ENCODE results near the gene SMPDL3A.

Gene SMPDL3A

DNA sequence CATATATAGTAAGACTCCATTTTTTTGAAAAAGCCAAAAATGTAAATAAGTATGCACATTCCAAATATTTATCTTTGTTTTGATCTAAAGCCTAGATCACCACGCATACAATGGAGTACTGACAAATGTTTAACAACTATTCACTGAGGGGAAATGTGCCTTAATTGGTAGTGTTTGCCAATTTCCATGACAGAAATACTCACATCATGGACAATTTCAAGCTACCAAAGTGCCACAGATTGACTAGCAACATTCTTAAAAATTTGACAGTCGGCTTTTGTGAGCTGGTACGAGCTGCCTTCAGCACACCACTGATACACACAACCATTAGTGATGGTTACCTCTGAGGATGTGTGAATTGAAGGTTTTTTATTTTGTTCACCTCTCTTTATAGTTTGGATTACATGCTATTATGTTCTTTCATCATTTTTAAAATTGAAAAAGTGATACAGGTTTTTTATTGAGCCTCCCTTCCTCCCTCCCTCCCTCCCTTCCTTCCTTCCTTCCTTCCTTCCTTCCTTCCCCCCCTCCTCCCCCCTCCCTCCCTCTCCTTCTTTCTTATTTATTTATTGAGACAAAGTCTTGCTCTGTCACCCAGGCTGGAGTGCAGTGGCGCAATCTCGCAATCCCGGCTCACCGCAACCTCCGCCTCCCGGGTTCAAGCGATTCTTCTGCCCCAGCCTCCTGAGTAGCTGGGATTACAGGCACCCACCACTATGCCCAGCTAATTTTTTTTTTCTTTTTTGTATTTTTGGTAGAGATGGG lies 19.2 kb downstream of the SMPDL3A start:
- DNase-seq: no peak

DNA sequence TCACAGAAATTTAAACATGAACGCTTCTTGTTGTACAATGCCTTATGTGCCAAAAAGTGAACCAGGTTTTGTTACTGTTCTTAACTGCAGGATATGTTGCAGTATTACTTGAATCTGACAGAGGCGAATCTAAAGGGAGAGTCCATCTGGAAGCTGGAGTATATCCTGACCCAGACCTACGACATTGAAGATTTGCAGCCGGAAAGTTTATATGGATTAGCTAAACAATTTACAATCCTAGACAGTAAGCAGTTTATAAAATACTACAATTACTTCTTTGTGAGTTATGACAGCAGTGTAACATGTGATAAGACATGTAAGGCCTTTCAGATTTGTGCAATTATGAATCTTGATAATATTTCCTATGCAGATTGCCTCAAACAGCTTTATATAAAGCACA lies 19.9 kb downstream of the SMPDL3A start:
- no peak for DNase-seq

DNA sequence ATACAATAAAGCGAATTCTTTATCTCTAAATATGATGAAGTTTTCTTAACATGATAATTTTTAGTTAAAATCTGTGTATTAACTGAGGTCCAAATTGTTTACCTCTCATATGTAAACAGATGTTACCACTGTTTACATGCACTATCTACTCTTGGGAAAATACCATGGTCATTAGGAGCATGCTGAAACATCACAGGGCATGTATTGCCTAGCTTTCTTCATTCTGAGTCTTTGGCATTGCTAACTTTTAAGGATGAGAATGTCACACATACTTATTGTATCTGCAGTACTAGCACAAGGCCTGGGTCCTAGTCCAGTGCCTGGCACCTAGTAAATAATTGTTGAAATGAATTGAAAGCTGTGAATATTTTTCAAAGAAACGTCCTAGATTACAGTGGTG lies 20.6 kb downstream of the SMPDL3A start:
- no peak for DNase-seq

GRCh38 chr6:122810189-122810588 lies 21.1 kb downstream of the SMPDL3A start:
- DNase-seq: no peak

GRCh38 chr6:122817358-122817757 lies 28.3 kb downstream of the SMPDL3A start:
- DNase-seq: no peak

- DNase-seq: no peak
Measured at GRCh38 chr6:122817766-122818165, 28.7 kb downstream of the SMPDL3A start.

- DNase-seq: no peak
Measured at GRCh38 chr6:122818866-122819265, 29.8 kb downstream of the SMPDL3A start.

DNA sequence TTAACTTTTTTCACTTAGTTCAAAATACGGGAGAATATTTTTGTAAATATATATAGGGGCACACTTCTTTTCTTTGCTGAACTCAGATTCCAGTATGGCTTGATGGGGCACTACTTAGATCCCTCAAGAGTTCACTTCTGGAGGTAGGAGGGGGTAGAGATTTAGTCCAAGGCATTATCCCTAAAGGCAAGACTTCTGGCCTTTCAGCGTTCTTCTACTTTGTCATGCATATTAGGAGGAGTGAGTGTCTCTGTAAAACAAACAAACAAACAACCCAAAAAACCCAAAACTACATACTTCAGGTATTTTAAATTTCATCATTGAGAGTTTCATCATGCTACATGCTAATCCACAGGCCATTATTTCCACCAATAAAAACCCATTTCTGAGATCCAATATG lies 32.0 kb downstream of the SMPDL3A start:
- no peak for DNase-seq

GRCh38 chr6:122825163-122825562 lies 36.1 kb downstream of the SMPDL3A start:
- DNase-seq: no peak

DNA sequence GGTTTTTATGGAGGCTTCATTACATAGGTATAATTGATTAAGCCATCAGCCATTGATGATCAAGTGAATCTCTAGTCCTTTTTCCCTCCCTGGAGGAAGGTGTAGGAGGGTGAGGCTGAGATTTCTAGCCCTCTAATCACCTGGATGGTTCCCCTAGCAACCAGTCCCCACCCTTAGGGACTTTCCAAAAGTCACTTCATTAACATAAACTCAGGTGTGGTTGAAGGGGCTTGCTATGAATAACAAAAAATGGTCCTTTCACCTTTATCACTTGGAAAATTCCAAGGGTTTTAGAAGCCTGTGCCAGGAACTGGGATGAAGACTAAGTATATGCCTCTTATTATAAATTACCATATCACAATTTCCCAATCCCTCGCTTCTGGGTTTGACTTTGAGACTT lies 40.4 kb downstream of the SMPDL3A start:
- DNase-seq: no peak

GRCh38 chr6:122831511-122831910 lies 42.5 kb downstream of the SMPDL3A start:
- no peak for DNase-seq

GRCh38 chr6:122832459-122832858 lies 43.4 kb downstream of the SMPDL3A start:
- no peak for DNase-seq

DNA sequence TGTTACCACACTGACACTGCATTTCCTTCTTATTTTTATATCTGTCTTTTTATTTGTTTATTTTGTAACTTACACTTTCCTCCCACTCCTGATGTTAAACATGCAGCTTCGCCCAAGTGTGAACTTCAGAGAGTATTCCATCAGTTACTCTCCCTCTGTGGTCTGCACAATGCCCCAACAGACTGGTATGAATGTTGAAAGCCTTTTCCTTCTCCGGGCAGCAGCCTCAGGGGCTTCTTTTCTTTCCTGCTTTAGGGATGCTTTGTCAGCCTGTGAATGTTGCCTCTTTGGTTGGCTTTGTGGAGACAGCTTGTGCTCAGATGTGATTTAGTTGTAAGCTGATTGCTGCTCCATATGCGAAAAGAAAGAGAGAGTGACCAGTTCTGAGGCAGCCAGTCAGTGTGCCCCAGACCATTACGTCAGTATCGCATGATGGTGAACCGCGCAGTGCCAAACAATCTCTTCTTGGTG lies 44.0 kb downstream of the SMPDL3A start:
- DNase-seq: no peak

DNA sequence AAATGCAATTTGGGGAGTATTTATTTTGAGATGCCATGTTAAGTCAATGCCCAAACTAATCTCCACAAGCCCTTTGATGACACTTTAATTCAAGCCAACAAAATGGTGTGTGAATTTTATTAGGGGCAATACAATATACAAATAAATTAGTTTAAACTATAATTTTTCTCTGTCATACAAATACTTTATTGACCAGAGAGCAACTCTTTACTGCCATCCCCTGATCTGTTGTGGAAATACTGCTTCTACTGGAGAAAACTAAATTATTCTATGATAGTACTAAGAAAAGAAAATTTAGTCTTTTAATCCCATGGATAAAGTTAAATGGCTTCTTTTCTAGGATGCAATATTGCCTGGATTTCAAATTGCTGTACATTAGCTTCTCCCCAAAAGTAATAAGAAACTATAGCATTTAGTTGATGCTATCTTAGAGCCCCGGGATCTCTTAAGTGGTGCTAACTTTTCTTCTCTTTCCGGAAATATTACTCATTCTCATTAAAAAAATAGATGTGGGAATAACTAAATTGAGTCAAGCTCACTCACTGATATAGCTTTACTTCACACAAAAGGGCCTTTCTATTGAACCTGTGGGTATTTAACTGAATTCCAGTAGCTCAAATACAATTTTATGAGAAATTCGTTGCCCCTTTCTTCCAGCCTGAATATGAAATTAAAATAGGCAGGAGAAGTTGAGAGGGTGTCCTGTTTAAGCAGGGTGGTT lies 49.2 kb downstream of the SMPDL3A start:
- DNase-seq: peak; percentile 35

DNA sequence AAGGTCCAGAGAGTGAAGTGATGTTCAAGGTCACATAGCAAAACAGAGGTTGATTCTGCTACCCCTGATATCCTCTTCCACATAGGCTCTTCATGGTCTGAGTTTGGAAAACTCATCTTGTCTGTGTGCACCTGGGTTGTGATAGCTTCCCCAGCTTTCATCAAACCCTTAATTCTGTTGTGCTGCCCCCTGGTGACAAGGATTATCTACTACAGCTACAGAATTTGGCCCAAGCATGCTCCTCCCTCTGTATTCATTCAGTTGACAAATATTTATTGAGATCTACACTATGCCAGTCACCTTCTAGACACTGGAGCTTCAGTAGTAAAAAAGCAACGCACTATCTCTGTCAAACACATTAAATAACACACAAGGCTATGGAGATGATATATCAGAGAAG lies 50.4 kb downstream of the SMPDL3A start:
- DNase-seq: peak; percentile 74

DNA sequence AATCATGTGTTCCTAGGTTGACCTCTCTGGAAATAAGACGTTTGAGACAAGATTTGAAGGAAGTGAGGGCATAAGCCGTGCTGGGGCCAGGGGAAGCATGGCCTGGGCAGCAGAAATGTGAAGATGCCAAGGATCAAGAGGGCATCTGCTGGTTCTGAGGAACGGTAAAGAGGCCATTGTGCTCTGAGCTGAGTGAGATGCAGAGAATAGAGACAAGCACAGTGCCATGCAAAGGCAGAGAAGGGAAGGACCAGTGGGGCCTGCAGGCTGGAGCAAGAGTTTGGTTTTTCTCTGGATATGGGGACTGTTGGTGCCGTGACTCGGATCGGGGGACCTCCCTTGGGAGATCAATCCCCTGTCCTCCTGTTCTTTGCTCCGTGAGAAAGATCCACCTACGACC lies 50.8 kb downstream of the SMPDL3A start:
- DNase-seq: no peak

- DNase-seq: no peak
Measured at GRCh38 chr6:122845464-122845863, 56.4 kb downstream of the SMPDL3A start.

DNA sequence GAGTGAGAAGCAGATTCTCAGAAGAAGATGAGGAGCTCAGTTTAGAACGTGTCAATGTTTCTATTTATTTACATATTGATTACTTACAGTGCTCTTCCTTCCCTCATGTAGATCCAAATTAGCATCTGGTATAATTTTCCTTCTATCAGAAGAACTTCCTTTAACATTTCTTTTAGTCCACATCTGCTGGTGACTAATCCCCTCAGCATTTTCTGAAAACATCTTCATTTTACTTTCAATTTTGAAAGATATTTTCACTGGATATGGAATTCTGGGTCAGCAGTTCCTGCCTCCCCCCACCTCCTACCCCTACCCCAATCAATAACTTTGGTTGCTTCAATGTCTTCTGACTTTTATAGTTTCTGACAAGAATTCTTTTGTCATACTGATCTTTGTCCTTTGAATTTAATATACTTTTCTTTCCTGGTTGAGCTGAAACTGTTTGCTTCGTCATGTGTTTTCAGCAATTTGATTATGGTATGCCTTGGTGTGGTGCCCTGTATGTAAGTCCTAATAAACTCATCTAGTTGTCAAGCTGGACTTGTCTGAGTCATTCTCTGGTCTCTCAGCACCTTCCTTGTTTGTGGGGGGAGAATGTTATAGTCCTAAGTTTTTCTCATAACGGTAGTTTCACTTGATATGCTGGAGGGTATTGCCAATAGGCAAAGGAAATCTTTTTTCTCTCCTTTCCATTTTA lies 57.0 kb downstream of the SMPDL3A start:
- DNase-seq: no peak

DNA sequence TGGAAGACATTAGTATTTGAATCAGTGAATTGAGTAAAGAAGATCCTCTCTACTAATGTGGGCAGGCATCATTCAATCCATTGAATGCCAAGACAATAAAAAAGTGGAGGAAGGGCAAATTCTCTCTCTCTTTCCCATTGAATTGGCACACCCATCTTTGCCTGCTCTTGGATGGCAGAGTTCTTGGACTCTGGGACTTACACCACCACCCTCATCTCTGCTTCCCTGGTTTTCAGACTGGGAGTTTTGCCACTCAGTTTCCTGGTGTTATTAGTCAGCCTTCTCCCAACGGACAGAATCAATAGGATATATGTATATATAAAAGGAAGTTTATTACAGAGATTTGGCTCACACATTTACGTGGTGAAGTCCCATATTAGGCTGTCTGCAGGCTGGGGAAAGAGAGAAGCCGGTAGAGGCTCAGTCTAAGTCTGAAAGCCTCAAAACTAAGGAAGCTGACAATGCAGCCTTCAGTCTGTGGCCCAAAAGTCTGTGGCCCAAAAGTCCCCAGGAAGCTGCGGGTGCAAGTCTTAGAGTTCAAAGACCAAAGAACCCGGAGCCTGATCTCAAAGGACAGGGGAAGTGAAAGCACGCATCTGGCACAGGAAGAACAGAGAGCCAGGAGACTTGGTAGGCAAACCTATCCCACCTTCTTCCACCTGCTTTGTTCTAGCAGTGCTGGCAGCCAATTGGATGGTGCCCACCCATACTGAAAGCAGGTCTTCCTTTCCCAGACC lies 64.4 kb downstream of the SMPDL3A start:
- DNase-seq: no peak
